ENCODE data around the gene CDK18.
A peak's percentile ranks its signal among the peaks of the same experiment; 100 is the strongest.

CDK18 gene

GRCh38 chr1:205456383-205456867, 48.0 kb upstream of the CDK18 start:
- no peak overlapping the region for H2AFZ ChIP-seq (ENCODE audit: low read depth, low read length)
- H3K79me2 ChIP-seq (ENCODE audit: insufficient read depth, low read length): no peaks in the 10 kb centered on the region
- no peaks in the 10 kb centered on the region for H3K4me1 ChIP-seq (ENCODE audit: insufficient read depth, low read length)
- H3K4me2 ChIP-seq (ENCODE audit: insufficient read depth, low read length): no peak overlapping the region
- ATAC-seq (ENCODE audit: insufficient read depth, low read depth) (no peak), DNase-seq (no peak)
- H3K4me3 ChIP-seq (ENCODE audit: low read depth in 1 of 2, low read length in 2 of 2): no peak overlapping the region
- TF ChIP-seq EZH2 (IDR thresholded peaks at IDR 0.05; ENCODE audit: borderline replicate concordance, low read depth, low read length, severe bottlenecking) (no peak), CTCF (IDR thresholded peaks at IDR 0.05; ENCODE audit: borderline replicate concordance, extremely low read depth, low read length, poor library complexity, severe bottlenecking) (no peak)
- H3K9me3 ChIP-seq (ENCODE audit: insufficient read depth, low read length, severe bottlenecking): no peaks in the 10 kb centered on the region
- no peak overlapping the region for H3K9ac ChIP-seq (ENCODE audit: low read depth, low read length)
- H3K27ac ChIP-seq (ENCODE audit: low read length): no peak overlapping the region
- no peaks in the 10 kb centered on the region for H3K36me3 ChIP-seq (ENCODE audit: insufficient read depth, low read length)
- H4K20me1 ChIP-seq (ENCODE audit: insufficient read depth, low read length): peaks cover 8% of the 10 kb centered on the region
- H3K27me3 ChIP-seq (ENCODE audit: insufficient read depth, low read length, poor library complexity): peaks cover 18% of the 10 kb centered on the region

GRCh38 chr1:205456868-205457745, 47.4 kb upstream of the CDK18 start:
- no peak for DNase-seq
- Histone ChIP-seq H4K20me1 (ENCODE audit: insufficient read depth, low read length) (peaks cover 8% of the 10 kb centered on the region), H3K27ac (ENCODE audit: low read length) (no peak overlapping the region), H3K36me3 (ENCODE audit: insufficient read depth, low read length) (no peaks in the 10 kb centered on the region), H3K9ac (ENCODE audit: low read depth, low read length) (no peak overlapping the region), H3K4me2 (ENCODE audit: insufficient read depth, low read length) (no peak overlapping the region), H3K9me3 (ENCODE audit: insufficient read depth, low read length, severe bottlenecking) (no peaks in the 10 kb centered on the region), H3K4me1 (ENCODE audit: insufficient read depth, low read length) (no peaks in the 10 kb centered on the region), H3K27me3 (ENCODE audit: insufficient read depth, low read length, poor library complexity) (peaks cover 19% of the 10 kb centered on the region), H3K4me3 (ENCODE audit: low read depth in 1 of 2, low read length in 2 of 2) (no peak overlapping the region), H2AFZ (ENCODE audit: low read depth, low read length) (no peak overlapping the region), H3K79me2 (ENCODE audit: insufficient read depth, low read length) (no peaks in the 10 kb centered on the region)
- TF ChIP-seq EZH2 (IDR thresholded peaks at IDR 0.05; ENCODE audit: borderline replicate concordance, low read depth, low read length, severe bottlenecking) (no peak), CTCF (IDR thresholded peaks at IDR 0.05; ENCODE audit: borderline replicate concordance, extremely low read depth, low read length, poor library complexity, severe bottlenecking) (no peak)
- no peak for ATAC-seq (ENCODE audit: insufficient read depth, low read depth)

GRCh38 chr1:205458777-205459566, 45.5 kb upstream of the CDK18 start:
- H3K27ac ChIP-seq (ENCODE audit: low read length): no peak overlapping the region
- no peaks in the 10 kb centered on the region for H3K36me3 ChIP-seq (ENCODE audit: insufficient read depth, low read length)
- H3K9me3 ChIP-seq (ENCODE audit: insufficient read depth, low read length, severe bottlenecking): no peaks in the 10 kb centered on the region
- DNase-seq (peak; percentile 61), ATAC-seq (ENCODE audit: insufficient read depth, low read depth) (peak; percentile 91)
- no peaks in the 10 kb centered on the region for H3K79me2 ChIP-seq (ENCODE audit: insufficient read depth, low read length)
- H3K27me3 ChIP-seq (ENCODE audit: insufficient read depth, low read length, poor library complexity): peaks cover 18% of the 10 kb centered on the region
- H4K20me1 ChIP-seq (ENCODE audit: insufficient read depth, low read length): peaks cover 4% of the 10 kb centered on the region
- H3K4me2 ChIP-seq (ENCODE audit: insufficient read depth, low read length): no peak overlapping the region
- TF ChIP-seq EZH2 (IDR thresholded peaks at IDR 0.05; ENCODE audit: borderline replicate concordance, low read depth, low read length, severe bottlenecking): no peak
- H2AFZ ChIP-seq (ENCODE audit: low read depth, low read length): no peak overlapping the region
- no peak overlapping the region for H3K9ac ChIP-seq (ENCODE audit: low read depth, low read length)
- H3K4me3 ChIP-seq (ENCODE audit: low read depth in 1 of 2, low read length in 2 of 2): no peak overlapping the region
- no peaks in the 10 kb centered on the region for H3K4me1 ChIP-seq (ENCODE audit: insufficient read depth, low read length)

- no peak for ATAC-seq (ENCODE audit: insufficient read depth, low read depth)
- H3K4me2 ChIP-seq (ENCODE audit: insufficient read depth, low read length): no peak overlapping the region
- H3K9me3 ChIP-seq (ENCODE audit: insufficient read depth, low read length, severe bottlenecking): no peaks in the 10 kb centered on the region
- no peak overlapping the region for H3K9ac ChIP-seq (ENCODE audit: low read depth, low read length)
- peaks cover 35% of the 10 kb centered on the region for H3K27me3 ChIP-seq (ENCODE audit: insufficient read depth, low read length, poor library complexity)
- no peaks in the 10 kb centered on the region for H3K36me3 ChIP-seq (ENCODE audit: insufficient read depth, low read length)
- no peak overlapping the region for H2AFZ ChIP-seq (ENCODE audit: low read depth, low read length)
- H3K4me3 ChIP-seq (ENCODE audit: low read depth in 1 of 2, low read length in 2 of 2): no peak overlapping the region
- H3K27ac ChIP-seq (ENCODE audit: low read length): no peak overlapping the region
- no peak for TF ChIP-seq CTCF (IDR thresholded peaks at IDR 0.05; ENCODE audit: borderline replicate concordance, extremely low read depth, low read length, poor library complexity, severe bottlenecking)
- TF ChIP-seq EZH2 (IDR thresholded peaks at IDR 0.05; ENCODE audit: borderline replicate concordance, low read depth, low read length, severe bottlenecking): no peak
- no peaks in the 10 kb centered on the region; the same call in 1 of the 2 replicates for H4K20me1 ChIP-seq (ENCODE audit: insufficient read depth, low read length)
- H3K4me1 ChIP-seq (ENCODE audit: insufficient read depth, low read length): no peaks in the 10 kb centered on the region
- no peak for DNase-seq
- H3K79me2 ChIP-seq (ENCODE audit: insufficient read depth, low read length): no peaks in the 10 kb centered on the region
These were observed 39.1 kb upstream of the CDK18 start for GRCh38 chr1:205465392-205465791.

All from DND-41 (cell line).